Measurements from ENCODE around the gene MYL4. TPM values are rescaled to one million over a fixed set of nuclear protein-coding genes. Genes with fewer than 3 reads are reported as not detected.
"Not testable (repeated sequence)": the region's sequence is repeated elsewhere in the genome, so short reads cannot be mapped to it uniquely, and the experiment has no call there.

The MYL4 gene
- total RNA-seq, 2 experiments from 2014 or later: not detected

GRCh38 chr17:47180337-47180736, 28.8 kb upstream of the MYL4 start:
- H3K36me3 Mint-ChIP-seq: peaks cover 17% of the 10 kb centered on the region
- POLR2A ChIA-PET: no interaction called here
- no peak overlapping the region for H3K27ac Mint-ChIP-seq
- no peak for DNase-seq
- no peaks in the 10 kb centered on the region for H3K27me3 Mint-ChIP-seq
- CTCF ChIA-PET: no interaction called here
- H3K4me3 Mint-ChIP-seq: no peak overlapping the region
- H3K4me1 Mint-ChIP-seq (ENCODE audit: low read depth): peaks cover 43% of the 10 kb centered on the region
- H3K9me3 Mint-ChIP-seq: no peaks in the 10 kb centered on the region
- intact Hi-C loops (cut with micrococcal nuclease): no loop called here

- POLR2A ChIA-PET, CTCF ChIA-PET: not testable (repeated sequence)
- H3K4me1 Mint-ChIP-seq (ENCODE audit: low read depth): peaks cover 46% of the 10 kb centered on the region
These were observed 28.2 kb upstream of the MYL4 start for GRCh38 chr17:47180988-47181387.

GRCh38 chr17:47184681-47185080, 24.5 kb upstream of the MYL4 start:
- intact Hi-C loops (cut with micrococcal nuclease): no loop called here
- Mint-ChIP-seq H3K36me3 (peaks cover 11% of the 10 kb centered on the region), H3K4me1 (ENCODE audit: low read depth) (peaks cover 47% of the 10 kb centered on the region), H3K4me3 (no peak overlapping the region), H3K9me3 (no peaks in the 10 kb centered on the region), H3K27ac (no peak overlapping the region), H3K27me3 (no peaks in the 10 kb centered on the region)
- ChIA-PET CTCF (interaction anchor here (1.3 to 1.9 kb wide), 2 partner anchors 21 to 131 kb away, joined by 3 to 4 read pairs; no protein-coding TSS in a partner anchor), POLR2A (interaction anchor here (0.5 to 0.6 kb wide), 2 partner anchors 60 to 187 kb away, joined by 3 to 4 read pairs; no protein-coding TSS in a partner anchor)
- DNase-seq: no peak

More at GRCh38 chr17:47180988-47181387, 28.2 kb upstream of the MYL4 start:
- H3K27me3 Mint-ChIP-seq; H3K27ac Mint-ChIP-seq; H3K9me3 Mint-ChIP-seq; intact Hi-C loops (cut with micrococcal nuclease); DNase-seq; H3K4me3 Mint-ChIP-seq: not testable (repeated sequence)
- H3K36me3 Mint-ChIP-seq: peaks cover 17% of the 10 kb centered on the region

- Mint-ChIP-seq H3K9me3 (no peaks in the 10 kb centered on the region), H3K4me3 (peak overlapping the region; percentile 93), H3K4me1 (ENCODE audit: low read depth) (peaks cover 53% of the 10 kb centered on the region), H3K27ac (peak overlapping the region; percentile 90), H3K36me3 (peaks cover 6% of the 10 kb centered on the region), H3K27me3 (no peaks in the 10 kb centered on the region)
- intact Hi-C loops (cut with micrococcal nuclease): no loop called here
- CTCF ChIA-PET: interaction anchor here (0.6 to 1.1 kb wide), 2 partner anchors 128 to 246 kb away, joined by 3 read pairs; no protein-coding TSS in a partner anchor
- DNase-seq: peak; percentile 35
- POLR2A ChIA-PET: interaction anchor here (0.8 kb wide), 1 partner anchor 13 kb away, joined by 3 read pairs; no protein-coding TSS in a partner anchor
These were observed 20.8 kb upstream of the MYL4 start for GRCh38 chr17:47188271-47188875.

- intact Hi-C loops (cut with micrococcal nuclease): loop anchor here (1.0 kb wide), 1 partner anchor 15 kb away; no protein-coding TSS in a partner anchor
- ChIA-PET POLR2A (interaction anchor here (0.6 to 2.6 kb wide), 5 partner anchors 9 to 86 kb away, joined by 3 to 15 read pairs (median 4); no protein-coding TSS in a partner anchor), CTCF (interaction anchor here (1.0 to 2.9 kb wide), 3 partner anchors 41 to 127 kb away, joined by 3 to 7 read pairs (median 3); no protein-coding TSS in a partner anchor)
- peak; percentile 100 for DNase-seq
- H3K27ac Mint-ChIP-seq: peak within 1 kb of the TSS; percentile 90
- H3K9me3 Mint-ChIP-seq: no peaks in the 10 kb centered on the region
- H3K36me3 Mint-ChIP-seq: peaks cover 6% of the 10 kb centered on the region
- no peaks in the 10 kb centered on the region for H3K27me3 Mint-ChIP-seq
- H3K4me1 Mint-ChIP-seq (ENCODE audit: low read depth): peaks cover 48% of the 10 kb centered on the region
- H3K4me3 Mint-ChIP-seq: peak within 1 kb of the TSS; percentile 93
These were observed 20.0 kb upstream of the MYL4 start, which contains the start of gene CDC27 for GRCh38 chr17:47188876-47189731. TSS of gene CDC27 (minus strand) at chr17:47189295. CDS start at chr17:47189172, 123 bp downstream.

- ChIA-PET CTCF (interaction anchor here (1.0 to 2.9 kb wide), 2 partner anchors 40 to 127 kb away, joined by 3 to 7 read pairs; no protein-coding TSS in a partner anchor), POLR2A (interaction anchor here (0.6 to 2.6 kb wide), 5 partner anchors 8 to 86 kb away, joined by 3 to 15 read pairs (median 4); no protein-coding TSS in a partner anchor)
- Mint-ChIP-seq H3K9me3 (no peaks in the 10 kb centered on the region), H3K27me3 (no peaks in the 10 kb centered on the region), H3K4me1 (ENCODE audit: low read depth) (peaks cover 41% of the 10 kb centered on the region), H3K4me3 (peak overlapping the region; percentile 93), H3K27ac (peak overlapping the region; percentile 90), H3K36me3 (peaks cover 6% of the 10 kb centered on the region)
- intact Hi-C loops (cut with micrococcal nuclease): loop anchor here (1.0 kb wide), 1 partner anchor 15 kb away; no protein-coding TSS in a partner anchor
- DNase-seq: no peak
These were observed 19.4 kb upstream of the MYL4 start for GRCh38 chr17:47189732-47190237.

- CTCF ChIA-PET: interaction anchor here (1.0 to 2.9 kb wide), 2 partner anchors 40 to 126 kb away, joined by 3 to 7 read pairs; no protein-coding TSS in a partner anchor
- Mint-ChIP-seq H3K4me3 (peak overlapping the region; percentile 93), H3K27ac (no peak overlapping the region), H3K27me3 (no peaks in the 10 kb centered on the region), H3K9me3 (no peaks in the 10 kb centered on the region), H3K4me1 (ENCODE audit: low read depth) (peaks cover 40% of the 10 kb centered on the region), H3K36me3 (peaks cover 6% of the 10 kb centered on the region)
- POLR2A ChIA-PET: interaction anchor here (1.3 to 2.6 kb wide), 3 partner anchors 13 to 29 kb away, joined by 3 to 15 read pairs (median 4); no protein-coding TSS in a partner anchor
- intact Hi-C loops (cut with micrococcal nuclease): no loop called here
- no peak for DNase-seq
These were observed 18.9 kb upstream of the MYL4 start for GRCh38 chr17:47190243-47190642.

GRCh38 chr17:47190770-47191169, 18.4 kb upstream of the MYL4 start:
- ChIA-PET CTCF (interaction anchor here (0.7 to 2.9 kb wide), 2 partner anchors 39 to 125 kb away, joined by 3 to 7 read pairs; no protein-coding TSS in a partner anchor), POLR2A (interaction anchor here (1.0 to 2.6 kb wide), 2 partner anchors 14 to 30 kb away, joined by 3 to 15 read pairs; no protein-coding TSS in a partner anchor)
- Mint-ChIP-seq H3K9me3 (no peaks in the 10 kb centered on the region), H3K27ac (no peak overlapping the region), H3K36me3 (peaks cover 6% of the 10 kb centered on the region), H3K4me1 (ENCODE audit: low read depth) (peaks cover 39% of the 10 kb centered on the region), H3K27me3 (no peaks in the 10 kb centered on the region), H3K4me3 (no peak overlapping the region)
- no peak for DNase-seq
- intact Hi-C loops (cut with micrococcal nuclease): no loop called here

- no peak overlapping the region for H3K4me3 Mint-ChIP-seq
- ChIA-PET CTCF (no interaction called here), POLR2A (no interaction called here)
- no peaks in the 10 kb centered on the region for H3K27me3 Mint-ChIP-seq
- H3K9me3 Mint-ChIP-seq: no peaks in the 10 kb centered on the region
- no peak overlapping the region for H3K27ac Mint-ChIP-seq
- intact Hi-C loops (cut with micrococcal nuclease): no loop called here
- H3K4me1 Mint-ChIP-seq (ENCODE audit: low read depth): peaks cover 28% of the 10 kb centered on the region
- H3K36me3 Mint-ChIP-seq: no peaks in the 10 kb centered on the region
- no peak for DNase-seq
These were observed 16.6 kb upstream of the MYL4 start for GRCh38 chr17:47192554-47192953.

GRCh38 chr17:47193931-47194511, 15.1 kb upstream of the MYL4 start:
- Mint-ChIP-seq H3K36me3 (no peaks in the 10 kb centered on the region), H3K9me3 (no peaks in the 10 kb centered on the region), H3K4me3 (no peak overlapping the region), H3K27me3 (no peaks in the 10 kb centered on the region), H3K4me1 (ENCODE audit: low read depth) (peaks cover 23% of the 10 kb centered on the region), H3K27ac (no peak overlapping the region)
- intact Hi-C loops (cut with micrococcal nuclease): no loop called here
- ChIA-PET POLR2A (no interaction called here), CTCF (no interaction called here)
- DNase-seq: no peak

- intact Hi-C loops (cut with micrococcal nuclease): no loop called here
- DNase-seq: no peak
- Mint-ChIP-seq H3K9me3 (no peaks in the 10 kb centered on the region), H3K27ac (no peak overlapping the region), H3K4me1 (ENCODE audit: low read depth) (peaks cover 15% of the 10 kb centered on the region), H3K4me3 (no peak overlapping the region), H3K27me3 (no peaks in the 10 kb centered on the region), H3K36me3 (no peaks in the 10 kb centered on the region)
- ChIA-PET POLR2A (interaction anchor here (0.6 to 1.0 kb wide), 2 partner anchors 9 to 33 kb away, joined by 3 read pairs; partner anchors contain the start of gene CDC27), CTCF (interaction anchor here (0.8 kb wide), 1 partner anchor 118 kb away, joined by 3 read pairs; no protein-coding TSS in a partner anchor)
These were observed 11.3 kb upstream of the MYL4 start for GRCh38 chr17:47197821-47198220.

Data from activated CD4-positive, alpha-beta memory T cell treated with anti-CD3 and anti-CD28 coated beads for 36 hours (primary cell).